D721Med (cell line): ENCODE results near the gene SLC37A4.
"Not testable (repeated sequence)": the region's sequence is repeated elsewhere in the genome, so short reads cannot be mapped to it uniquely, and the experiment has no call there.

Experiments
- DNase-seq: peaks from one replicate; pipeline ENCODE4 v3.0.0; 2011; ENCODE audit warnings: low spot score; ENCODE audit not compliant: insufficient read length
- FAIRE-seq: peaks from 2 replicates; lab custom pipeline; 2011; peaks lifted over from hg19 to GRCh38; lab: Jason Lieb, UNC
- CTCF ChIP-seq: IDR thresholded peaks from 2 replicates; pipeline ENCODE4 v1.5.1; 2012; ENCODE audit warnings: mild to moderate bottlenecking, control low read depth; ENCODE audit not compliant: insufficient read depth; ENCODE audit errors: missing control alignments

Gene SLC37A4

GRCh38 chr11:119024430-119025098 lies 6.1 kb downstream of the SLC37A4 start:
- TF ChIP-seq CTCF: no peak
- FAIRE-seq: no peak
- DNase-seq: no peak

- no peak for TF ChIP-seq CTCF
- no peak for FAIRE-seq
- no peak for DNase-seq
Observed at GRCh38 chr11:119023741-119024140, 6.9 kb downstream of the SLC37A4 start.

GRCh38 chr11:119021631-119022030 lies 9.0 kb downstream of the SLC37A4 start:
- TF ChIP-seq CTCF: no peak
- FAIRE-seq (no peak), DNase-seq (no peak)

- no peak for FAIRE-seq
- no peak for TF ChIP-seq CTCF
- no peak for DNase-seq
Observed at GRCh38 chr11:119019996-119020395, 10.7 kb downstream of the SLC37A4 start.

GRCh38 chr11:119018074-119018938 lies 12.4 kb downstream of the SLC37A4 start, which contains the start of the genes RPS25 and TRAPPC4:
Gene RPS25 (minus strand): TSS chr11:119018343. CDS start chr11:119018284, 59 bp downstream.
Gene TRAPPC4 (plus strand): TSS chr11:119018766. CDS start chr11:119018796, 30 bp downstream.
- DNase-seq: peak; percentile 90
- no peak for FAIRE-seq
- TF ChIP-seq CTCF: no peak

GRCh38 chr11:119017377-119017776 lies 13.3 kb downstream of the SLC37A4 start:
- DNase-seq, FAIRE-seq: not testable (repeated sequence)

- DNase-seq (no peak), FAIRE-seq (no peak)
- TF ChIP-seq CTCF: no peak
Observed at GRCh38 chr11:119016216-119017009, 14.3 kb downstream of the SLC37A4 start.
